SHP77 (cell line): ENCODE measurements around the gene CASP14.
A peak's percentile ranks its signal among the peaks of the same experiment; 100 is the strongest.
"Not testable (repeated sequence)": the region's sequence is repeated elsewhere in the genome, so short reads cannot be mapped to it uniquely, and the experiment has no call there.

Source experiments
- DNase-seq, 2 experiments: peaks; one replicate each; lab custom pipeline; 2025; lab: John Stamatoyannopoulos, UW

Gene CASP14

DNA sequence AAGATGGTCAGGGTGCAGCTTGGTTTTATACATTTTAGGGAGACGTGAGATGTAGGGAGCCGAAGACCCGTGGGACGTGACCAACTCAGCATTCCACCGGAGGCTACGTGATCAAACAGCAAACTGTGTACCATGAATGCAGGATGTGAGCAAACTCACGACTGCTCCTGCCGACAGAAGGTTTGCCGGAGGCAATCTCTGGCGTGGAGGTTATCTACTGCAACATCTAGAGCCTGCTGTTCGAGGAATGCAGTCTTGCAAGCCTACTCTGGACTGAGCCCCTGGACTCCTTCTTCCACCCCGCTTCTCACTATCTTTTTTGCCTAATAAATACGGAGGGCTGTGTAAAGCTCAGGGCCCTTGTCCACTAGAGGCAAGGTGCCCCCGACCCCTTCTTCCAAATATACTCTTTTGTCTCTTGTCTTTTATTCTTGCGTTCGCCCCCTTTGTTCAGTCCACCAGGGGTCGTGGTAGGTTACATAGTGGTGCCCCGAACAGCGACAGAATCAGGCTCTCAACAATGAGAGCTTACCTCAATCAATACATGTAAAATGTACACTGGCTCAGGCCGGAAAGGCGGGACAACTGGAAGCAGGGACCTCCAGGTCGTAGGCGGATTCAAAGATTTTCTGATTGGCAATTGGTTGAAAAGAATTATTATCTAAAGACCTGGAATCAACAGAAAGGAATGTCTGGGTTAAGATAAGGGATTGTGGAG is 23.8 kb downstream of the CASP14 start:
- DNase-seq, result no peak

DNA sequence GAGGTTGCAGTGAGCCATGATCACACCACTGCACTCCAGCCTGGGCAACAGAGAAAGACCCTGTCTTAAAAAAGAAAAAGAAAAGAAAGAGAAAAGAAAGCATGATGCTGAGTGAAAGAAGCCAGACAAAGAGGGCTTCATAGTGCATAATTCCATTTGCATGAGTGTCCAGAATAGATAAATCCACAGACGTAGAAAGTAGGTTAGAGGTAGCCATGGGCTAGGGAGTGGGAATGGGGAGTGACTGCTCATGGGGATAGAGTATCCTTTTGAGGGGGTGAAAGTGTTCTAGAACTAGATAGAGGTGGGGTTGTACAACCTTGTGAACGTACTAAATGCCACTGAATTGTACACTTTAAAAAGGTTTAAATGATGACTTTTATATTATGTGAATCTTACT is 25.1 kb downstream of the CASP14 start:
- DNase-seq, result no peak

DNA sequence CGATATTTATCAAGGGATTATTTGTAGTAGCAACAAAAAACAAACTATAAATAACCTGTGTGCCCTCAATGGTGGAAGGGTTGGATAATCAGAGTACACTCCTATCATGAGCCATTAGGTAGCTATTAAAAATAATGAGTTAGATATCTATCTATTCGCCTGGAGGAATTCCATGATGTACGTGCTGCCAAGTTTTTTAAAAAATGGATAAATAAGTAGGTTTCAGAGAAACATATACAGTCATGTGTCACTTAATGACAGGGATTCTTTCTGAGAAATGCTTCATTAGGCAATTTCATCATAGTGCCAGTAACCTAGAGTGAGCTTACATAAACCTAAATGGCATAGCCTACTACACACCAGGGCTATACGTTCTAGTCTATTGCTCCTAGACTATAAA is 26.5 kb downstream of the CASP14 start:
- DNase-seq, result no peak

DNA sequence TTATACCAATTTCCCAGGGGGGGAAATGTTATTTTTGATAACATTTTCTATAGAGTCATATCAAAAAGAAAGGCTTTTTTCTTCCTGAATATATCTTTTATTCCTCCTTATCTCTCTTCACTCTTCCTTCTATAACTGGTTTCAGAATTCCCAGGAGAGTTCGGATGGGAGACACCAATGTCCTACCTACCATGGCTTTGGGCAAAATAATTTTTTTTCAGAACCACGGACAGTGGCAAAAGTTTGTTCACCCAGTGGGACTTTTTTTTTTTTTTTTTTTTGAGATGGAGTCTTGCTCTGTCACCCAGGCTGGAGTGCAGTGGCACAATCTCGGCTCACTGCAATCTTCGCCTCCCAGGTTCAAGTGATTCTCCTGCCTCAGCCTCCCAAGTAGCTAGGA is 30.7 kb downstream of the CASP14 start:
- not testable (repeated sequence) for DNase-seq

DNA sequence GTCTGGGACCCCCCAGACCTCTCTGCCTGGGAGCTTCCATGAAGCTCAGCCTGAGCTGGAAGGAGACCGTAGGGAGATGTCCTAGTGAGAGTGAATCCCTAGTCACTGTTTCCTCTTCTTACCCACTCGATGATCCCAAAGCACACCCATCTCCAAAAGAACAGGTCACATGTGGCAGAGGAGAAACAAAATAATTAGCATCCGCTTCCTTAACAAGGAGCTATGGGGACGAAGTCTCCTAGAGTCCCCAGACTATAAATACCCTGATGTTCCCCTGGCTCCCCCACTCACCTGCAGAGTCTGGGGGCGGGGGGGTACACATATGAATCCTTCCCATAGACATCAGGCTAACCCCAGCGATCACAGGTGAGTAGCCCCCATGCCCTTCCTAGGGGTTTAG is 32.6 kb downstream of the CASP14 start, which contains the start of gene OR1I1:
TSS of gene OR1I1 (plus strand) at position 301 of the 400 bp plus-strand sequence. CDS start 4,855 bp downstream, outside the sequence.
- no peak for DNase-seq

DNA sequence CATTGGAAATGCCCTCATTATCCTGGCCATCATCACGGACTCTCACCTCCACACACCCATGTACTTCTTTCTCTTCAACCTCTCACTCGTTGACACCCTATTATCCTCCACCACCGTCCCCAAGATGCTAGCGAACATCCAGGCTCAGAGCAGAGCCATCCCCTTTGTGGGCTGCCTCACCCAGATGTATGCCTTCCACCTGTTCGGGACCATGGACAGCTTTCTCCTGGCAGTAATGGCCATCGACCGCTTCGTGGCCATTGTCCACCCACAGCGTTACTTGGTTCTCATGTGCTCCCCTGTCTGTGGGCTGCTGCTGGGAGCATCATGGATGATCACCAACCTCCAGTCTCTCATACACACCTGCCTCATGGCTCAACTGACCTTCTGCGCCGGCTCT is 37.9 kb downstream of the CASP14 start:
- no peak for DNase-seq

DNA sequence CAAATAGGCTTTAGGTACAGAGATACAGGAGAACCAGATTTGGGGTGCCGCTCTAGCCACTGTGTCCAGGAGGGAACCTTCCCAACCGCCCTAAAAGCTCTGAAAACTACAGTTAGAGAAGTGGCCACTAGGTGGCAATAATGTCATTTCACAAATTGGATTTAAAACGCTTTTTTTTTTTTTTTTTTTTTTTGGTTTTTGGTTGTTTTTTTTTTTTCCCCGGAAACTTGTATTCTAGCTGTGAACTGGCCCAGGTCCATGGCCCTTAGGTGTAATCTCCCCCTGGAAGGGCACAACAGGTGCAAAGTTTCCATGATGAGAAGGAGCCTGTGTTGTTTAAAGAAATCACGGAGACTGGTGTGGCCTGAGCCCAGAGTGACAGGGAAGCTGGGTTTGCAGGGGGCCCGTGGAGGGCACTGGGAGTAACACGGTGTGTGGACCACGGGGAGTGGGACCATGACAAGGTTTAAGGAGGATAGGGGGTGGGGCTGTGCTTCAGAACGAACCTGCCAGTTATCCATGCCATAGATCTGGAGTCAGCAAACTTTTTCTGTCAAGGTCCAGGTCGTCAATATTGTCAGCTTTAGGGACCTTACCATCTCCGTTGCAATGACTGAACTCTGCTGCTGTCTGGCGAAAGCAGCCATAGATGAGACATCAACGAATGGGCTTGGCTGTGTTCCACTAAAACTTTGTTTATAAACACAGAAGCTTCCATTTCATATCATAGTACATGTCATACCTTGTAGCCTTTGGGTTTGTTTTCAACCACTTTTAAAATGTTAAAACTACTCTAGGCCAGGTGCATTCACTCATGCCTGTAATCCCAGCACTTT is 42.9 kb downstream of the CASP14 start:
- DNase-seq, result peak in 1 of 2 experiments; percentile 17

DNA sequence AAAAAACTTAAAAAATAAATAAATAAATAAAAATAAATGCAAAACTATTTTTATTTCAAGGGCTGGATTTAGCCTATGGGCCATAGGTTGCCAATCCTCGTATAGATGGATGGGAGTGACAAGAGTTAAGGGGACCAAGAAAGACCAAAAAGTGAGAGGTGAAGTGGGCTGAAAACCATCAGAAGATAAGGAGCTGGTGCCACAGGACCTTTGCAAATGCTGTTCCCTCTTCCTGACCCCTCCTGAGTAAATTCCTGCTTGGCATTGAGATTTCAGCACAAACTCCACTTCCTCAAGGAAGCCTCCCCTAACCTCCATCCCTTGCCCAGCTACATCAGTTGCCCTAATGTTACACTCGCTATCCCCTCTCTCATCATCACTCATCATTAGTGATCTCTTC is 43.7 kb downstream of the CASP14 start:
- no peak for DNase-seq

DNA sequence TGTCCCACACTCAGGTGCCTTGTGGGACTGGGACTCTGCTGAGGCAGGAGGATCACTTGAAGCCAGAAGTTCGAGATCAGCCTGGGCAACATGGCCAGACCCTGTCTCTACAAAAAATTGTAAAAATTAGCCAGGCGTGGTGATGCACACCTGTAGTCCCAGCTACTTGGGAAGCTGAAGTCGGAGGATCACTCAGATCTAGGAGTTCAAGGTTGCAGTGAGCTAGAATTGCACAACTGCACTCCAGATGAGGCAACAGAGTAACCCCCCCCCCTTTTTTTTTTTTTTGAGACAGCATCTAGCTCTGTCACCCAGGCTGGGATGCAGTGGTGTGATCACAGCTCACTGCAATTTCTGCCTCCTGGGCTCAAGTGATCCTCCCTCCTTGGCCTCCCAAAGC is 46.9 kb downstream of the CASP14 start:
- DNase-seq, result no peak

DNA sequence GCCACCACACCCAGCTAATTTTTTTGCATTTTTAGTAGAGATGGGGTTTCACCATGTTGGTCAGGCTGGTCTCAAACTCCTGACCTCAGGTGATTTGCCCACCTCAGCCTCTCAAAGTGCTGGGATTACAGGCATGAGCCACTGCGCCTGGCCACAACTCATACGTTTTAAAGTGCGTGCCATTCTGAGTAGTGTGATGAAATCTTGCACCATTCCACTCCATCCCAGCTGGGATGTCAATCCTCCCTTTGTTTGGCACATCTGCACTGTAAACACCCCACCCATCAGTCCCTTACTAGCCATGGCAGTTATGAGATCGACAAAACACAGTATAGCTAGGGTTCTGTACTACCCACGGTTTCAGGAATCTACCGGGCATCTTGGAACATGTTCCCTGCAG is 48.7 kb downstream of the CASP14 start:
- not testable (repeated sequence) for DNase-seq

DNA sequence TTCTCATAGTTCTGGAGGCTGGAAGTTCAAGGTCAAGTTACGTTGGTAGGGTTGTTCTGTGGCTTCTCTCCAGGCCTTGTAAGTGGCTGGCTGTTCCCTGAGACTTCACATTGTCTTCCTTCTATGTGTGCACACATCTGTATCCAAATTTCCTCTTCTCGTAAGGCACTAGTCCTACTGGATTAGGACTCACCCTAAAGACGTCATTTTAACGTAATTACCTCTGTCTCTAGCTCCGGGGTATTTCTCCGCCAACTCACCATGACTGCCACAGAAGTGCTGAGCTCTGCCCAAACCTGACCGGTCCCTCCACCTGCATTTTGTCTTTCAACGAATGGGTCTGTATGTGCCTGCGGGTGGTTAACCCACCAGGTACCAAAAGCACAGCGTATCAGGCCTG is 49.2 kb downstream of the CASP14 start:
- no peak for DNase-seq

DNA sequence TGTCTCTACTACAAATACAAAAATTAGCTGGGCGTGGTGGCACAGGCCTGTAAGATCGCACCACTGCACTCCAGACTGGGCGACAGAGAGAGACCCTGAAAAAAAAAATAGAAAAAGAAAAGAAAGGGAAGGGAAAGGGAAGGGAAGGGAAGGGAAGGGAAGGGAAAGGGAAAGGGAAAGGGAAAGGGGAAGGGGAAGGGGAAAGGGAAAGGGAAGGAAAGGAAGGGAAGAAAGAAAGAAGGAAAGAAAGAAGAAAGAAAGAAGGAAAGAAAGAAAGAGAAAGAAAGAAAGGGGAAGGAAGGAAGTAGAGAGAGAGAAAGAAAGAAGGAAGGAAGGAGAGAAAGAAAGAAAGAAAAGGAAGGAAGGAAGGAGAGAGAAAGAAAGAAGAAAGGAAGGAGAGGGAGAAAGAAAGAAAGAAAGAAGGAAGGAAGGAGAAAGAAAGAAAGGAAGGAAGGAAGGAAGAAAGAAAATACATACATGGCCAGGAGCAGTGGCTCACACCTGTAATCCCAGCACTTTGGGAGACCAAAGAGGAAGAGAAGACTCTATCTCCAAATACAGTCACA is 49.8 kb downstream of the CASP14 start:
- DNase-seq, result no peak

DNA sequence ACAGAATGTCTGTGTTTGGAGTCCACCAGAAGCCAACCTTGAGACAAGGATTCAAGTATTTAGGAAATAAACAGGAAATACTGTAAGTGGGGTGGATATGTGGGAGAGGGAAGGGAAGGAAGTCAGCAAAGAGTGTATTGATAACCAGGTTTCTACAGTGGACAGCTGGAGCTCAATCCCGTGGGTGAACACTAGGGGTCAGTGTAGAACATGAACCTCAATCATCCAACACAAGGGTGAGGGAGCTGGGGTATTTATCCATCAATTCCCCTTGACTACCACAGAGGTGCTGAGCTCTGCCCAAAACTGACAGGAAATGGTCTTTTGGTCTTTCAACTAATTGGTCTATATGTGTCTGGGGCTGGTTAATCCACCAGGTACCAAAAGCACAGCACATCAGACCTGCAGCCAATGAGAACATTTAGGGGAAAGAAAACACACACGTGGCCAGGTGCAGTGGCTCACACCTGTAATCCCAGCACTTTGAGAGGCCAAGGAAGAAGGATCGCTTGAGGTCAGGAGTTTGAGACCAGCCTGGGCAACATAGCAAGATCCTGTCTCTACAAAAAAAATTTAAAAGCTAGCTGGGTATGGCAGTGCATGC is 52.3 kb downstream of the CASP14 start:
- peak in 1 of 2 experiments; percentile 17 for DNase-seq

DNA sequence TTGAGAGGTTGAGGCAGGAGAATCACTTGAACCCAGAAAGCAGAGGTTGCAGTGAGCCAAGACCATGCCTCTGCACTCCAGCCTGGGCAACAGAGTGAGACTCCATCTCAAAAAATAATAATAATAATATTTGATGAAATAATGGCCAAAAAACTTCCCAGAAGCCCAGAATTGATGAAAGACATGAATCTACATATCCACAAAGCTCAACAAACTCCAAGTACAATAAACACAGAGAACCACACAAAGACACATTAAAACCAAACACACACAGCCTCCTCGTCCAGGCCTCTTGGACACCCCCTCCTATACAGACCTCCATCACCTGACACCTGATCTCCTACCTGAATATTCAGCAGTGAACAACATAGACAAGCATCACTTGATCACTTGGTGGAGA is 54.7 kb downstream of the CASP14 start:
- DNase-seq, result no peak

DNA sequence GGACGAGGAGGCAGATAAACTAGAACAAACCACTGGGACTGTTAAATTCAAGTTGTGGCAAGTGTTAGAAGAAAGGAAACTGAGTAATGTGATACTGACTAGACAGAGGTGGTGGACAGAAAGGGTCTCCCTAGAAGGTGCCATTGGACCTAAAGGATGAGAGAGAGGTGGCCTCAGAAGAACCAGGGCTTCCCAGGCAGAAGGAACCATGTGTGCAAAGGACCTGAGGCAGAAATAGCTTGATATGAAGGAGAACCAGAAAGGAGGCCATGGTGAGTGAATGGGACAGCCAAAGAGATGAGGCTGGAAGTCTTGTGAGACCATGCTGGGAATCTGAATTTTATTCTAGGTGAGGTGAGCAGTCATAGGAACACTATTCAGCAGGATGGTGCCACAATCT is 55.1 kb downstream of the CASP14 start:
- DNase-seq, result no peak

DNA sequence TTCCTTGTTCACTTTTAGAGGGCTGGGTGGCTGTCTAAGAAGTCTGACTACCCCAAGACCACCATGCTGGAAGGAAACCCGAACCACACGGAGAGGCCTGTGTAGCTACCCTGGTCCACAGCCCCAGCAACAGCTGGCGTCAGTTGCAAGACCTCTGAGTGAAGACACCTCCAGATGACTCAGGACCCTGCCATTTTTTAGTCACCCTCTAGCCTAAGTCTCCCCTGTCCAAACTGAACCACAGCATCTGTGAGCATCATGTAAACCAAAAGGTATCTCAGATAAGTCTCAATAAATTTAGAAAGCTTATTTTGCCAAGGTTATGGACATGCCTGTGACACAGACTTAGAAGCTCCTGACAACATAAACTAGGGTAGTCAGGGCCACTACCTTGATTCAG is 55.8 kb downstream of the CASP14 start:
- no peak for DNase-seq

DNA sequence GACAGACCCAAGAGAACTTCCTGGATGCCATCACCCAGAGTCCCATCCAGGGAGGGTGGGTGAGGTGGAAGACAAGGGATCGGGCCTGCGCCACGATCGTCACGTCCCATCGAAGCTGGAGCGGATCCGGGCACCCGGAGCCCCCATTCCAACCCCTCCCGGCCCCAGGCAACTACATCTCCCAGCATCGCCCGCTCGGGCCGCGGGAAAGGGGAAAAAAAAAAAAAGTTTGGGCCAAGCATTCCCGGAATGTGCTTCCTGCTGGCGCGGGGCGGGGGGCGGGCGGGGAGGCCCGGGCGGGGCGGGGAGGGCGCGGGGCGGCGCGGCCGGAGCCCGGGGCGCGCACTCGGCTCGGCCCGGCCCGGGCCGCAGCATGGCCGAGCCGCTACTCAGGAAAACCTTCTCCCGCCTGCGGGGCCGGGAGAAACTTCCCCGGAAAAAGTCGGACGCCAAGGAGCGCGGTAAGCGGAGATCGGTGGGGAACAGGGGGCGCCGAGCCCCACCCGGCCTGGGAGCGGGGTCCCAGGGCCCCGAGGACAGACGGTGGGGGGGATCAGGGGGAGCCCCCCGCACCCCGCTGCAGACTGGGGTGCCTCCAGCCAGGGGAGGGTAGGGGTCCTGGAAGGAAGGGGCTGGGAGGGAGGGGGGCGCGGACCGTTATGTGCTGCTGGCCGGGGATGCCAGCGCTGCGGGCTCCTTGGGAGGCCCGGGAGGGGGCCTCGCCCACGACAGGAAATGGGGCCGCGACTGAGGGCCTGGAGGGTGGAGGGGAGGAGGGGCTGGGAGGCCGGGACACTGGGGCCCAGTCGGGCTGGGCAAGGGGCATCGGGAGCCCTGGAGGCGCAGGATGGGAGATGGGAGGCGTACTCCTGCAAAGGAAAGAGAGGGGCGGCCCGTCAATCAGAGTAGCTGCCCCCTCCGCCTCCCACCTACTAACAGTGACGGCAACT is 58.1 kb downstream of the CASP14 start, which contains the start of gene SYDE1:
TSS of gene SYDE1 (plus strand) at position 341 of the 950 bp plus-strand sequence. CDS start at position 374, 33 bp downstream.
- DNase-seq, result no peak
